GM19099 (cell line): ENCODE data around the gene ARHGAP45.

ENCODE experiments used
- POLR2A ChIP-seq: IDR thresholded peaks from 3 replicates; pipeline ENCODE4 v1.6.1; 2011; ENCODE audit warnings: low read depth; ENCODE audit not compliant: insufficient read length; ENCODE audit errors: extremely low read depth

ARHGAP45 gene

DNA sequence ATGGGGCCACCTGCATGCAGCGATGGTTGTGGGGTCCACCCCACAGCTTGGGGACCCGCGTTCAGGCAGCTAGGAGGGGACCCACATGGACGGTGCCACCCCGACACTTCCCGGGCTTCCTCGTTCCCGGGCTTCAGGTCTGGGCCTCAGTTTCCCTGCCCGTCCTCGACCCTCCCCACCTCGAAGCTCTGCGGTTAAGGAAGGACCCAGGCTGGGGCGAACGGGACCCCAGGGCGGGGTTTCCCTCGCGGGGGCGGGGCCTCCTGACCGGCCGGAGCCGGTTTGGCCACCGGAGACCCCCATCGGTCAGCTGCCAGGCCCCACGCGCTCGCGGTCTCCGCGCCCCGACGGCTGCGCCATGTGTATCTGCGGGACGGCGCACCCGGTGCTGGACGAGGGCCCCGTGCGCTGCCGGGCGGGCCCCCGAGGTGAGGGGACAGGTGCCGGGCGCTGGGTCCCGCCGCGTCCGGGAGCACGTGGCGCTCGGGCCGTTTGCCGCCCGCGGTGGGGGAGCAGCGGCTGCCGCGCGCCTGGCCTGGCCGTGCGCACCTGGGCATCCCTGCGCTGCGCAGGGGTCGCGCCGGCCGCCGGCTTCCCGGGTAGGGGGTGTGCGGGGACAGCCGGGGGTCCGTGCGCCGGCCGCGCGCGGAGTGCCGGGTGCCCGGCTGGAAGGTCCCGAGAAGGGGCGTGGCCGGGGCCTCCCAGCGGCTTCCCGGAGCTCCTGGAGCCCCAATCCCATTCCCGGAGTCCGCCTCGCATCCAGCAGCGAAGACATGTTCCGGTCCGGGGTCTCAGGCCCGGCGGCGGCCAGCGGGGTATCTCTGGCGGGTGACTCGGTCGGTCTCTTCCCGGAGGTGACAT lies 4.2 kb downstream of the ARHGAP45 start:
- TF ChIP-seq POLR2A: no peak

- no peak for TF ChIP-seq POLR2A
Observed at GRCh38 chr19:1072371-1073015, 5.5 kb downstream of the ARHGAP45 start.

DNA sequence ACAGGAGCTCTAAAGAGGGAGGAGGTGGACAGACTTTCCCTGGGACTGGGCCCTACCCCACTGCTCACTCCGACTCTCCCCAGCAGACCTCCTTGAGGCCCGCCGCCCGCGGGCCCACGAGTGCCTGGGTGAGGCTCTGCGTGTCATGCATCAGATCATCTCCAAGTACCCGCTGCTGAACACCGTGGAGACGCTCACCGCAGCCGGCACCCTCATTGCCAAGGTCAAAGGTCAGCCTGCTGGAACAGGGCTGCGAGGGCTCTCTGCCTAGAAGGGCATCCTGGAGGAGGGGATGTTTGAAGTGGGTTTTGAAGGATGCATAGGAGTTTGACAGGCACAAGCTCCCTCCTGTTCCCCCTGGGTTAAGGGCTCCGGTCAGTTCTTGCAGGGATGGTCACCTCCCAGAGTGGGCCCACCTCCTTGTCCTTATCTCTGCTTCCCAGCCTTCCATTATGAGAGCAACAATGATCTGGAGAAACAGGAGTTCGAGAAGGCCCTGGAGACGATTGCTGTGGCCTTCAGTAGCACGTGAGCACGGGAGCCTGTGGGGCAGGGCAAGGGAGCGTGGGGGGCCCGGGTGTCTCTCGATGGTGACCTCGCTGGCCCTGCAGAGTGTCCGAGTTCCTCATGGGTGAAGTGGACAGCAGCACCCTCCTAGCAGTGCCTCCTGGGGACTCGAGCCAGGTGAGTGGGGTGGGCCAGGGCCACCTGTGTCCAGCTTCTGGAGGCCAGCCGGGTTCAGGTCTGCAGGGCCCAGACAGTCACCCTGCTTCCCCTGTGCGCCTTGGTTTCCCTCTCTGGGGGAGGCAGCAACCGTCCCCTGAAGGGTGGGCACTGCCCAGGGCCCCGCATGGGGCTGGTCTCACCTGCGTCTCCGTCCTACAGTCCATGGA lies 6.3 kb downstream of the ARHGAP45 start:
- no peak for TF ChIP-seq POLR2A

GRCh38 chr19:1073956-1074517 lies 7.1 kb downstream of the ARHGAP45 start:
- TF ChIP-seq POLR2A: no peak

DNA sequence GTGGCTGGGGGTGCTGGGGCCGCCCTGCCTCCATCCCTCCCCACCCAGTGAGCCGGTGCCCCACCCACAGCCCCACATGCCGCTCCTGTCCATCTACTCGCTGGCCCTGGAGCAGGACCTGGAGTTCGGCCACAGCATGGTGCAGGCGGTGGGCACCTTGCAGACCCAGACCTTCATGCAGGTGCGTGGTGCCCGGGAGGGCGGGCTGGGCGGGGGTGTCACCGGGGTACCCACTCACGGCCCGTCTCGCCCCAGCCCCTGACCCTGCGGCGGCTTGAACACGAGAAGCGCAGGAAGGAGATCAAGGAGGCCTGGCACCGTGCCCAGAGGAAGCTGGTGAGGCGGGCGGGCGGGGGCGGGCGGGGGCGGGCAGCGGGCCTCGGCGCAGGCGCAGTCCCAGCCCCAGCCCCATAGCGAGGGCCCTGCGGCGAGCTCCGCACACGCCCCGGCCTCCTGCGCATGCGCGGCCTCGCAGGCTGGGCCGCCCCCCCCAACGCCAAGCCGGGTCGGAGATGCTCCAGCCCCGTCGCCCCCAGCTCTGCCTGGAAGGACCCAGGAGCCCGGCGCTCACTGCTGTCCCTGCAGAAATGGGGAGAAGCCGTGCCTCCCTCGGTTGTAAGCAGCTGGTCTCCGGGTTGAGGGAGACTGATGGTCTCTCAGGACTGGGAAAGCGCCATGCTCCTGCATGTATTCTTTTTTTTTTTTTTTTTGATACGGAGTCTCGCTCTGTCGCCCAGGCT lies 7.7 kb downstream of the ARHGAP45 start:
- no peak for TF ChIP-seq POLR2A

DNA sequence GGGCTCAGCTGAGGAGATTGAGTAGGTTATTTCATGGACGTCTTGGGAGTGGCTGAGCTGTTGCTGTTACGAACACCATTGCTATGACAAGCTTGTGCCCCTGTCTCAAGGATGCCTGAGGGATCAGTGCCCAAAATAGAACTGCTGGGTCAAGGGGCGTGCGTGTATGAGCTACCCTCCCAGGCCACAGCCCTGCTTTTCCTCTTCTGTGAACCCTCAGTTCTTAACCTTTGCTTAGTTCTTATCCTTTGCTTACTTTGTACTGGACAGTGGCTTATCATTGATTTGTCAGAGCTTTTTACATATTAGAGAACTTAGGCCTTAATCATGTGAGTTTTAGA lies 9.0 kb downstream of the ARHGAP45 start:
- TF ChIP-seq POLR2A: no peak

DNA sequence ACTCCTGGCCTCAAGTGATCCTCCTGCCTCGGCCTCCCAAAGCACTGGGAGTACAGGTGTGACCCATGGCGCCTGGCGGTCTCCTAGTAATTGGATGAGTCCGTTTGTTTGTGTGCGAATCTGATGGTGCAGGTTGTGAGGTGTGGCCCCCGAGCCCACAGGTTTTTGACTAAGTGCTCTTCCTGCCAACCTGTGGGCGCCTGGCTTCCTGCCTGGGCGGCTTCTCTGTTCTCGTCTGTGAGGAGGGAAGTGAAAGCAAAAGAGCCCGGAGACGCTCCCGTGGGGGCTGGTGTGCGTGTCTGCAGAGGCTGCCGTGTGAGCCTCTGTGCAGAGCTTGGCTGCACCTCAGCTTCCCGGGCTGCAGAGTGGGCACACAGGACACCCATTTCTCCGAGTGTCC lies 10.0 kb downstream of the ARHGAP45 start:
- TF ChIP-seq POLR2A: no peak

- TF ChIP-seq POLR2A: no peak
Observed at GRCh38 chr19:1079566-1080111, 12.7 kb downstream of the ARHGAP45 start.

GRCh38 chr19:1080360-1081161 lies 13.6 kb downstream of the ARHGAP45 start:
- TF ChIP-seq POLR2A: no peak

- TF ChIP-seq POLR2A: no peak
Observed at GRCh38 chr19:1081301-1082164, 14.6 kb downstream of the ARHGAP45 start.

- no peak for TF ChIP-seq POLR2A
Observed at GRCh38 chr19:1082165-1082927, 15.4 kb downstream of the ARHGAP45 start.
